Neural cell (in vitro differentiated cells): Measurements from ENCODE around the gene CD2AP. TPM values are rescaled to one million over a fixed set of nuclear protein-coding genes. Genes with fewer than 3 reads are reported as not detected.

Experiments used
- H2AFZ ChIP-seq: fragments of 200-600, 300-800 bp; sonication (generic), shearing (Covaris generic); 2 replicates; pipeline ENCODE4 v1.6.0; 2014; ENCODE audit warnings: low read depth, mild to moderate bottlenecking, antibody characterized with exemption, low read length, moderate library complexity
- H3F3A ChIP-seq: fragments of 200-600 bp; shearing (Covaris generic); 2 replicates; pipeline ENCODE4 v1.6.1; 2016; ENCODE audit warnings: mild to moderate bottlenecking, moderate library complexity, mixed read lengths, antibody characterized with exemption, low read length; ENCODE audit not compliant: insufficient read depth, poor library complexity, severe bottlenecking
- H3K27ac ChIP-seq: fragments of 200-600, 300-800 bp; sonication (generic), shearing (Covaris generic); 2 replicates; pipeline ENCODE4 v1.5.1; 2014; ENCODE audit warnings: mild to moderate bottlenecking, low read length, moderate library complexity
- H3K27me3 ChIP-seq: fragments of 300-800, 200-600 bp; sonication (generic), shearing (Covaris generic); 2 replicates; pipeline ENCODE4 v1.6.0; 2014; ENCODE audit warnings: mild to moderate bottlenecking, low read depth, low read length, moderate library complexity; ENCODE audit not compliant: insufficient read depth
- H3K36me3 ChIP-seq: fragments of 300-800, 200-600 bp; sonication (generic), shearing (Covaris generic); 2 replicates; pipeline ENCODE4 v1.5.1; 2014; ENCODE audit warnings: mild to moderate bottlenecking, antibody characterized with exemption, low read length, moderate library complexity; ENCODE audit not compliant: insufficient read depth
- H3K4me2 ChIP-seq: fragments of 300-800, 200-600 bp; sonication (generic), shearing (Covaris generic); 2 replicates; pipeline ENCODE4 v1.6.0; 2014; ENCODE audit warnings: mild to moderate bottlenecking, low read length
- H3K4me3 ChIP-seq: fragments of 300-800, 200-600 bp; sonication (generic), shearing (Covaris generic); 2 replicates; pipeline ENCODE4 v1.5.1; 2014; ENCODE audit warnings: mild to moderate bottlenecking, low read length, moderate library complexity
- H3K79me2 ChIP-seq: fragments of 200-600 bp; shearing (Covaris generic); replicated peaks from 2 replicates; pipeline ENCODE4 v1.6.0; 2014; ENCODE audit warnings: mild to moderate bottlenecking, low read length, moderate library complexity; ENCODE audit not compliant: insufficient read depth
- H3K9ac ChIP-seq: fragments of 300-800, 200-600 bp; sonication (generic), shearing (Covaris generic); 2 replicates; pipeline ENCODE4 v1.6.1; 2016; ENCODE audit warnings: mild to moderate bottlenecking, low read length, mixed read lengths
- H3K9me2 ChIP-seq: fragments of 200-600 bp; shearing (Covaris generic); 2 replicates; pipeline ENCODE4 v1.6.1; 2016; ENCODE audit warnings: mild to moderate bottlenecking, low read length, mixed read lengths; ENCODE audit not compliant: insufficient read depth
- H3K9me3 ChIP-seq: fragments of 200-600, 300-800 bp; sonication (generic), shearing (Covaris generic); 2 replicates; pipeline ENCODE4 v1.6.1; 2016; ENCODE audit warnings: mild to moderate bottlenecking, mixed run types, low read length, moderate library complexity, mixed read lengths
- H4K20me1 ChIP-seq: fragments of 200-600 bp; shearing (Covaris generic); 2 replicates; pipeline ENCODE4 v1.6.1; 2016; ENCODE audit warnings: mild to moderate bottlenecking, mixed run types; ENCODE audit not compliant: insufficient read depth
- EP300 ChIP-seq: fragments of 450-650 bp; conservative IDR thresholded peaks from 2 replicates; pipeline ENCODE4 v1.6.1; 2014; ENCODE audit warnings: antibody characterized with exemption, mild to moderate bottlenecking, moderate library complexity; ENCODE audit not compliant: poor library complexity, severe bottlenecking
- EZH2 ChIP-seq: fragments of 200-600, 300-800 bp; shearing (Covaris generic), sonication (generic); IDR thresholded peaks from 2 replicates; pipeline ENCODE4 v1.6.1; 2014; ENCODE audit warnings: antibody characterized with exemption, low read length, borderline replicate concordance, mild to moderate bottlenecking; ENCODE audit not compliant: insufficient read depth, poor library complexity, severe bottlenecking
- MXI1 ChIP-seq: fragments of 450-650 bp; conservative IDR thresholded peaks from 2 replicates; pipeline ENCODE4 v1.6.1; 2014; ENCODE audit warnings: antibody characterized with exemption, mild to moderate bottlenecking; ENCODE audit not compliant: poor library complexity, severe bottlenecking
- POLR2AphosphoS5 ChIP-seq: IDR thresholded peaks from 2 replicates; pipeline ENCODE4 v1.6.1; 2012
- RAD21 ChIP-seq: fragments of 450-650 bp; conservative IDR thresholded peaks from 2 replicates; pipeline ENCODE4 v1.6.1; 2014; ENCODE audit warnings: antibody characterized with exemption, mild to moderate bottlenecking, moderate library complexity
- SMC3 ChIP-seq: fragments of 450-650 bp; conservative IDR thresholded peaks from 2 replicates; pipeline ENCODE4 v1.6.1; 2014; ENCODE audit warnings: antibody characterized with exemption, mild to moderate bottlenecking, moderate library complexity; ENCODE audit not compliant: poor library complexity
- TAF1 ChIP-seq: IDR thresholded peaks from 2 replicates; pipeline ENCODE4 v1.6.1; 2012; ENCODE audit warnings: low read depth
- polyA plus RNA-seq: library from polyadenylated mRNA; depleted of rRNA; stranded (reverse); fragments of >200 nt; gene quantifications from 2 replicates; pipeline ENCODE4 v1.2.3, GENCODE V29; 2014
- TF ChIP-seq, protein P1 (sequence below): fragments of 450-650 bp; IDR thresholded peaks from 2 replicates; pipeline ENCODE4 v1.5.1; 2014; ENCODE audit warnings: antibody characterized with exemption, mild to moderate bottlenecking, moderate library complexity; ENCODE audit not compliant: poor library complexity, severe bottlenecking
- TF ChIP-seq, protein P2 (sequence below): IDR thresholded peaks from 2 replicates; pipeline ENCODE4 v1.6.1; 2012; ENCODE audit warnings: borderline replicate concordance

CD2AP gene
- polyA plus RNA-seq, 1 donor from 2014 or later: 16.8 TPM

DNA sequence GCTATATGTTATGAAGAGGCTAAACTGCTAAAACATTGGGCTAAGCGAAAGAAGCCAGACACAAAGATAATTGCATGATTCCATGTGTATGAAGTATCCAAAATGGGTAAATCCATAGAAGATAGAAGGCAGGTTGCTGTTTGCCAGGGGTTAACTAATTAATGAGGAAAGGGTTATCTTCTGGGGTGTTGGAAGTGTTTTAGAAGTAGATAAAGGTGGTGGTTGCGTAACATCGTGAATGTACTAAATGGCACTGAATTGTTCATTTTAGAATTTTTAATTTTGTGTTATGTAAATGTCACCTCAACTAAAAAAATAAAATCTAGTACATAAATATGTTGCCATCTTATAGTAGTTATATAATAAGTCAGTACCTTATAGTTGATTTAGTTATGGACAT is 116.4 kb downstream of the CD2AP start:
- H3K4me3 ChIP-seq: no peak overlapping the region
- no peak overlapping the region for H3K27ac ChIP-seq
- H3K9me3 ChIP-seq: no peaks in the 10 kb centered on the region
- H3K36me3 ChIP-seq: peaks cover 10% of the 10 kb centered on the region
- no peak overlapping the region for H2AFZ ChIP-seq
- no peak overlapping the region for H3K9ac ChIP-seq
- no peaks in the 10 kb centered on the region for H4K20me1 ChIP-seq
- H3K9me2 ChIP-seq: no peaks in the 10 kb centered on the region
- TF ChIP-seq POLR2AphosphoS5: no peak
- no peak overlapping the region for H3K4me2 ChIP-seq
- H3K79me2 ChIP-seq: no peaks in the 10 kb centered on the region
- no peaks in the 10 kb centered on the region for H3F3A ChIP-seq
- H3K27me3 ChIP-seq: no peaks in the 10 kb centered on the region

DNA sequence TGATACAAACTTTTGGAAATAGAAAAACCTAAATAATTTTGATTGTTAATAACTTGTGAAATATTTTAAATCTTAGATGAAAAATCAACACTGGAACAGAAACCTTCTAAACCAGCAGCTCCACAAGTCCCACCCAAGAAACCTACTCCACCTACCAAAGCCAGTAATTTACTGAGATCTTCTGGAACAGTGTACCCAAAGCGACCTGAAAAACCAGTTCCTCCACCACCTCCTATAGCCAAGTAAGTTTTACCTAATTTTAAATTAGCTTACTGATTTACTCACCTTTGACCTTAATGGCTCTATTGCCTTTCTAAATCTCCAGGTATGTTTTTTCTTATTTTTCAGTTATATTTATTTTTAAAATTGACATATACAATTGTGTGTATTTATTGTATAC is 118.2 kb downstream of the CD2AP start:
- Histone ChIP-seq H3K9ac (no peak overlapping the region), H2AFZ (no peak overlapping the region), H3K36me3 (peaks cover 10% of the 10 kb centered on the region), H4K20me1 (no peaks in the 10 kb centered on the region), H3K27me3 (no peaks in the 10 kb centered on the region), H3K79me2 (no peaks in the 10 kb centered on the region), H3K4me2 (no peak overlapping the region), H3F3A (no peaks in the 10 kb centered on the region), H3K4me3 (no peak overlapping the region), H3K9me2 (no peaks in the 10 kb centered on the region), H3K9me3 (no peaks in the 10 kb centered on the region), H3K27ac (no peak overlapping the region)
- no peak for TF ChIP-seq POLR2AphosphoS5
- TF ChIP-seq, protein P1, sequence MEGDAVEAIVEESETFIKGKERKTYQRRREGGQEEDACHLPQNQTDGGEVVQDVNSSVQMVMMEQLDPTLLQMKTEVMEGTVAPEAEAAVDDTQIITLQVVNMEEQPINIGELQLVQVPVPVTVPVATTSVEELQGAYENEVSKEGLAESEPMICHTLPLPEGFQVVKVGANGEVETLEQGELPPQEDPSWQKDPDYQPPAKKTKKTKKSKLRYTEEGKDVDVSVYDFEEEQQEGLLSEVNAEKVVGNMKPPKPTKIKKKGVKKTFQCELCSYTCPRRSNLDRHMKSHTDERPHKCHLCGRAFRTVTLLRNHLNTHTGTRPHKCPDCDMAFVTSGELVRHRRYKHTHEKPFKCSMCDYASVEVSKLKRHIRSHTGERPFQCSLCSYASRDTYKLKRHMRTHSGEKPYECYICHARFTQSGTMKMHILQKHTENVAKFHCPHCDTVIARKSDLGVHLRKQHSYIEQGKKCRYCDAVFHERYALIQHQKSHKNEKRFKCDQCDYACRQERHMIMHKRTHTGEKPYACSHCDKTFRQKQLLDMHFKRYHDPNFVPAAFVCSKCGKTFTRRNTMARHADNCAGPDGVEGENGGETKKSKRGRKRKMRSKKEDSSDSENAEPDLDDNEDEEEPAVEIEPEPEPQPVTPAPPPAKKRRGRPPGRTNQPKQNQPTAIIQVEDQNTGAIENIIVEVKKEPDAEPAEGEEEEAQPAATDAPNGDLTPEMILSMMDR: no peak
- TF ChIP-seq, protein P2, sequence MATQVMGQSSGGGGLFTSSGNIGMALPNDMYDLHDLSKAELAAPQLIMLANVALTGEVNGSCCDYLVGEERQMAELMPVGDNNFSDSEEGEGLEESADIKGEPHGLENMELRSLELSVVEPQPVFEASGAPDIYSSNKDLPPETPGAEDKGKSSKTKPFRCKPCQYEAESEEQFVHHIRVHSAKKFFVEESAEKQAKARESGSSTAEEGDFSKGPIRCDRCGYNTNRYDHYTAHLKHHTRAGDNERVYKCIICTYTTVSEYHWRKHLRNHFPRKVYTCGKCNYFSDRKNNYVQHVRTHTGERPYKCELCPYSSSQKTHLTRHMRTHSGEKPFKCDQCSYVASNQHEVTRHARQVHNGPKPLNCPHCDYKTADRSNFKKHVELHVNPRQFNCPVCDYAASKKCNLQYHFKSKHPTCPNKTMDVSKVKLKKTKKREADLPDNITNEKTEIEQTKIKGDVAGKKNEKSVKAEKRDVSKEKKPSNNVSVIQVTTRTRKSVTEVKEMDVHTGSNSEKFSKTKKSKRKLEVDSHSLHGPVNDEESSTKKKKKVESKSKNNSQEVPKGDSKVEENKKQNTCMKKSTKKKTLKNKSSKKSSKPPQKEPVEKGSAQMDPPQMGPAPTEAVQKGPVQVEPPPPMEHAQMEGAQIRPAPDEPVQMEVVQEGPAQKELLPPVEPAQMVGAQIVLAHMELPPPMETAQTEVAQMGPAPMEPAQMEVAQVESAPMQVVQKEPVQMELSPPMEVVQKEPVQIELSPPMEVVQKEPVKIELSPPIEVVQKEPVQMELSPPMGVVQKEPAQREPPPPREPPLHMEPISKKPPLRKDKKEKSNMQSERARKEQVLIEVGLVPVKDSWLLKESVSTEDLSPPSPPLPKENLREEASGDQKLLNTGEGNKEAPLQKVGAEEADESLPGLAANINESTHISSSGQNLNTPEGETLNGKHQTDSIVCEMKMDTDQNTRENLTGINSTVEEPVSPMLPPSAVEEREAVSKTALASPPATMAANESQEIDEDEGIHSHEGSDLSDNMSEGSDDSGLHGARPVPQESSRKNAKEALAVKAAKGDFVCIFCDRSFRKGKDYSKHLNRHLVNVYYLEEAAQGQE: no peak
- TF ChIP-seq EP300: no peak
- no peak for TF ChIP-seq TAF1
- no peak for TF ChIP-seq MXI1
- no peak for TF ChIP-seq EZH2
- TF ChIP-seq RAD21: no peak
- TF ChIP-seq SMC3: no peak

DNA sequence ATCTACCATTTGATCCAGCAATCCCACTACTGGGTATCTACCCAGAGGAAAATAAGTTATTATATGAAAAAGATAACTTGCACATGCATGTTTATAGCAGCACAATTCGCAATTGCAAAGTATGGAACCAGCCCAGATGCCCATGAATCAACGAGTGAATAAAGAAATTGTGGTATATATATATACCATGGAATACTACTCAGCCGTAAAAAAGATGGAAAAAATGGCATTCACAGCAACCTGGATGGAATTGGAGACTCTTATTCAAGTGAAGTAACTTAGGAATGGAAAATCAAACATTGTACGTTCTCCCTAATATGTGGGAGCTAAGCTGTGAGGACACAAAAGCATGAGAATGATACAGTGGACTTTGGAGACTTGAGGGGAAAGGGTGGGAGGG is 120.8 kb downstream of the CD2AP start:
- Histone ChIP-seq H3K27ac (no peak overlapping the region), H3K4me2 (no peak overlapping the region), H3K79me2 (no peaks in the 10 kb centered on the region), H3K9me3 (no peaks in the 10 kb centered on the region), H3K27me3 (no peaks in the 10 kb centered on the region), H3K9ac (no peak overlapping the region), H2AFZ (no peak overlapping the region), H3K9me2 (no peaks in the 10 kb centered on the region), H3K36me3 (peaks cover 3% of the 10 kb centered on the region), H3K4me3 (no peak overlapping the region), H3F3A (no peaks in the 10 kb centered on the region), H4K20me1 (no peaks in the 10 kb centered on the region)
- TF ChIP-seq, protein P1: no peak
- TF ChIP-seq EP300 (no peak), POLR2AphosphoS5 (no peak), RAD21 (no peak), TAF1 (no peak), SMC3 (no peak), MXI1 (no peak), EZH2 (no peak)
- TF ChIP-seq, protein P2: no peak
